ENCODE measurements around the gene ATG101.

The ATG101 gene, protein sequence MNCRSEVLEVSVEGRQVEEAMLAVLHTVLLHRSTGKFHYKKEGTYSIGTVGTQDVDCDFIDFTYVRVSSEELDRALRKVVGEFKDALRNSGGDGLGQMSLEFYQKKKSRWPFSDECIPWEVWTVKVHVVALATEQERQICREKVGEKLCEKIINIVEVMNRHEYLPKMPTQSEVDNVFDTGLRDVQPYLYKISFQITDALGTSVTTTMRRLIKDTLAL

DNA sequence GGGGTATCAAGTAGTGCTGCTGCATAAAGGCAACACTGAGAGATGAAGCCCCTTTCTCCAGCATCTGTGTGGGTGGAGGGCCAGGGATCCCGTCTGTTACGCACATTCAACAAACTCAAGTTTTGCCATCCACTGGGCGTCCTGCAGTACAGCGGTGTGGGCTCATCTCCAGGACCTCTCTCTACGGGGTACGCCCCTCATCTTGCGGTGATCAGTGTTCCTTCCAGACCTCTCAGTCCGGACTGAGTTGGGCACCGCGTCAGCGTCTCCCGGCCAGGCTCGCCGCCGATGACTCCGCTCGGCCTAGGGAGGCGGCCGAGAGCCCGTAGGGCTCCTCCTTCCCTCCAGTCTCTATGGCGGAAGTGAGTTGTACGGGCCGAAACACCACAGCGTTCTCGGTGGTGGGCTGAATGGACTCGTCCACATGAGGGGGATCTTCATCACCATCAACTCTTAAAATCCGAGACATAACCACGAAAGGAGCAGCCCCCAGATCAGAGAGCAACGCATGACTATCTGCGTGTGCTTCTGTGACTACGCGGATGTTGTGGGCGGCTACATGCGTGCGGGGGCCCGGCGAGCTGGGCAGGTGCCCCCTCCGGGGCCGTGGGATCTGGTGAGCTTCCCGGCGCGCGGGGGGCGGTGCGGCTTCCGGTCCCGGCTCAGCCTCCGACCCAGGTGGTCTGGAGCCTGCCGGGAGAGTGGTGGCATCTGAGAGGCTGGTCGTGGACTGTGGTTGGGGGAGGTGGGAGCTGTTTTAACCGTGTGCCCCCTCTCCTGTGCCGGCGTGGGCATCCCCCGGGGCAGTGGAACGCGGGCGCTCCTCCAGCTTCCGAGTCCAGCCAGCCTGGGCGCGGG, at the start of gene ATG101:
TSS of gene ATG101 (plus strand) at position 652 of the 858 bp plus-strand sequence. CDS start 3,673 bp downstream, outside the sequence.
- peak; percentile 98 for DNase-seq

DNA sequence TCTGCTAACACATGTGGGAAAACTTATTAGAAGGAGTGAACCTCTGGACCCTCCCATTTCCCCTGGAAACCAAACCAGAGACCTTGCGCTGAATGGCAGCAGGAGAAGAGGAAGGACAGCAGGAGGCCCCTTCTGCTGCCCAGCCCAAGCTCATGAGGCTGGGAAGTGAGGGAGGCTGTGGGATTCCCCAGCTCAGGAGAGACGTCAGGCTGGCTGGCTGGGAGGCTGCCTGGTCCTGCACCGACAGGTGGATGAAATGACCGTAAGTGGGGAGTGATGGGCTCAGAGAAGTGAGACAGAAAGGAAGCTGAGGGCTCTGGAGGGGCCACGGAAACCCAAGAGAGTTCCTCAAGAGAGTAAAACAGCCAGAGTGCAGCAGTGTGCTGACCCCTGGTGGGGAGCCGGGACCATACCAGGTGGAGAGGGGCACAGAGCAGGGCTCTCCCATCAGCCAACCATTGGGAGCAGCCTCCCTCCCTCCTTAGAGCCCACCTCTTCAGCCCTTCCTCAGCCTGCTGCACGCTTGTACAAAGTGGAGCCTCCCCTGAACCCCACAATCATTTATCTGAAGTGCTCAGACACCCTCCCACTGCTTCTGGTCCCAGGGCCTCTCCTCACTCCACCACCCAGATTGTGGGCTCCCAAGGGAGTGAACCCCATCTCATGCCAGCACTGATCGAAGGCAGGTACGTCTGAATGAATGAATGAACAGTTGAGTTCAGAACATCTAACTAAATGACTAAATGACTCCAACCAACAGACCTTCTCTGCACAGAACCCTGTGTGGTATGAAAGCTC, 49.0 kb upstream of the ATG101 start:
- peak; percentile 93 for DNase-seq

DNA sequence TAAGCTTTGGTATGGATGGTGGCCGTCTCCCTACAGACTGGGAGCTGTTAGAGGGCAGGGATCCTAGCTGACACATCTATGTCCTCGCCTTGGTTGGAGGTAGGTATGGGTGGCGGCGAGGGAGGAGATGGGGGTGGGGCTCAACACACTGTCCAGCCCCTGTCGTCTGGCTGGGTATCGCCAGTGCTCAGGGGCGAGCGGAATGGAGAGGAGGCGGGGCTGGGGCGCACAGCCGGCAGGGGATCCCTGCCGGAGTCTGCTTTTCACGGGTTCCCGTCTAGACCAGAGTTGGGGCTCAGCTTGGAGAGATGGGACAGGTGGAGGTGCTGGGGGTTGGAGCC, 47.0 kb upstream of the ATG101 start:
- DNase-seq = peak; percentile 87

DNA sequence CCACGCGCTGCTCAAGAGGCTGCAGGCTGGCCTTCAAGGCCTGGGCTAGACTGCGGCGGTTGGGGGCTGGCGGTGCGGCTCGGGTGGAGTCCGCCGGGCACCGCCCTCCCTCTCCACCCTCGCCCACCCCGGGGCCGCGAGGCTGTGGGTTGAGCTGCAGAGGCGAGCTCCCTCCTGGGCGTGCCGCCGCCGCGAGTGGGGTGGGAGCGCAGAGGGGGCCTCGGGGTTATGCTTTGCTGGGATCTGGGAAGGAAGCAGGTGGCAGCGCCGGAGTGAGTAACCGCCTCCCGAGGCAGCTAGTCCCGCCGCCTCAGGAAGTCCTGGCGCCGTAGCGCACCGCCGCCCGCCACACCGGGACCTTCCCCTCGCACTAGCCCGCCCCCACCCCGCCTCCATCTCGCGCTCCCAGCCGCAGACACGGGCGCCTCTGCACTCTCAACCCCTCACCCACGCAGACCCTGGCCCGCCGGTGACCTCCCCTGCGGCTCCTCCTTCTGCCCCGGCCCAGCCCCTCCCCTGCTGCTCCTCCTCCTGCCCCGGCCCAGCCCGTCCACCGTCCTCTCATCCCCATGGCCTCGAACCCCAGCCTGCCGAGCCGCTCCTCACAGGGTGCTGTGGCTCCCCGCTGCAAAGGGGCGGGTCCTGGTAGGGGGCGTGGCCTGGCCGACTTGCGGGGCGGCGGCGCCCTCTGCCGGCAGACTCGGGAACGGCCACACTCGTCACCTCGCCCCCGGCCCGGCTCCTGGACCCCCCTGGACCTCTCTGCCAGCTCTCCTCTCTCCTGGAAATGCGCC, 46.4 kb upstream of the ATG101 start:
- DNase-seq = peak; percentile 97

DNA sequence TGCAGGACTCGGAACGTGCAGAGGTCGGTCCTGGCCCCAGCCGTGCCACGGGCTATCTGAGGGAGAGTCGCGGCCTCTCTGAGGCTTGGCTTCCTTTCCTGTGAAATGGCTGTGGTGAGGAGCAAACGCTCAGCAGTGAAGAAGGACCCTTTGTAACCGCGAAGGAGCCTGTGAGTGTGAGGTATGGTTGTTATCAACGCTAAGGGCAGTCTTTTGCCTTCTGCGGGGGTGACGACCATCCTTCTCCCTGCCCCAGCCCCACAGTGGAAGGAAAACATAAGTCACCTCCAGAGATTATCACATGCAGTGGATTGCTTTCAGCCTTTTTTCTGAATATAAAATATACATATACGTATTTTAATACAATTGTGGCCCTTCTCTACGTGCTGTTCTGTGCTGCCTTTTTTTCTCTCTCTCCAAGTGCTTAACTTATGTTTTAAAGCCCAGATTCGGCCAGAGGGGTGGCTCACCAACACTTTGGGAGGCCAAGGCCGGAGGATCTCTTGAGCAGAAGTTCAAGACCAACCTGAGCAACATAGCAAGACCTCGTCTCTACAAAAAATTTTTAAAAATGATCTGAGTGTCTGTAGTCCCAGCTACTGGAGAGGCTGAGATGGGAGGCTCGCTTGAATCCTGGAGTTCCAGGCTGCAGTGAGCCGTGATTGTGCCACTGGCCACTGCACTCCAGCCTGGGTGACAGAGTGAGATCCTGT, 45.6 kb upstream of the ATG101 start:
- no peak for DNase-seq

DNA sequence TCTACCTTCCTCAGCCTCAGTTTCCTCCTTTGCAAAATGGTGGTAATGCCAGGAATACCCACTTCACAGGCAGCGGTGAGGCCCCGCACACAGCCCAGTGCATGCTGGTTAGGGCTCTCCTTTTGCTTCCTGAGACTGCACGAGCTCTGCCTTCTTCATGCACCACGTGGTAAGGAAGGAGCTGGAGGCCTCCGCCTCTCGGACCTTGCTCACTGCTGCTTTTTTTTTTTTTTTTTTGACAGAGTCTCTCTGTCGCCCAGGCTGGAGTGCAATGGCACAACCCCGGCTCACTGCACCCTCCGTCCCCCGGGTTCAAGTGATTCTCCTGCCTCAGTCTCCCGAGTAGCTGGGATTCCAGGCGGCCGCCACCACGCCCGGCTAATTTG, 44.9 kb upstream of the ATG101 start:
- no peak for DNase-seq

DNA sequence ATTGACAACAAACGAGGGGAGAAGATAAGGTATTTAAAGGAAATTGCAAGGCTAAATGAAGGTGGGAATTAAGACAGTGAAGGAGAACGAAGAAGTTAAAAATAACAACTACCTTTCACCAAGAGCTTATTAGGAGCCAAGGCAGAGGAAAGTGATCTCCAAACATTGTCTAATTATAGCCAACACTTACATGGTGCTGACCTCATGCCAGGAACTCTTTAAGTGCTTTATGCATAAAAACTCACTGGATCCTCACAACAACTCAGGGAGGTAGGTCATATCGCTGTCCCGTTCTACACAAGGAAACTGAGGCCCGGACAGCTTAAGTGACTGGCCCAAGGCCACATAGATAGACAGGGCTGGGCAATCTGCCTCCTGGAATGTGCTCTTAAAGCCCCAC, 43.5 kb upstream of the ATG101 start:
- DNase-seq = no peak

DNA sequence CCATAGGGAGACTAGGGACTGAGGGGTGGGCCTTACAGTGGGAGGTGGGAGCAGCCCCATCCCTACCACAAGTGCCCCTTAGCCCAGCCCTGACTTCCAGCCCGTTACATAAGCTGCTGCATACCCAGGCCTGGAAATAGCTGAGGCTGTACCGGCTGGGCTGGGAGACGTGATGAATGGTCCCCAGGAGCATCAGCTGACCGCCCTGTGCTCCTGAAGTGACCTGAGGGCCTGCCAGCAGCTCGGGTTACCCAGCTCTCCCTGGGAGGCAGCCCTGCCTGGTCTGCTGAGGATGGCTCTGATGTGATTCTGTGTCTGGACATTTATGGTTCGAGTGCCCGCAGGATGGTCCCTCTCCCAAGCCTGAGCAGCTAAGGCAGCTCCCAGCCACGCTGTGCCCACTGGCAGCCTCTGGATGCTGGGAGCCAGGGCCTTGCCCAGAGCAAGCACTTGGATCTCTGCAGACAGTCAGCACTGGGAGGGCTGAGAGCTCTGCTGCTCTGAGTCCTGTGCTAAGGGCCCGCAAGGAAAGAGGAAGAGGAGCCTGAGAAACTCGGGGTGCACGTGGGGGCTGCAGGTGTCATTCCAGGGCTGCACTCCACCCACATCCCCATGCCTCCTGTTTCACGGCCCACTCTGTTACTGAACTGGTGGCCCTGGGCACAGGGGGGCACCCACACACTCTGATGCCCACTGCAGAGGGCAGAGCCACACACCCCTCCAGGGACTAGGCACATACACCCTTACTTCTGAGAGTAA, 42.5 kb upstream of the ATG101 start:
- DNase-seq = peak; percentile 86

DNA sequence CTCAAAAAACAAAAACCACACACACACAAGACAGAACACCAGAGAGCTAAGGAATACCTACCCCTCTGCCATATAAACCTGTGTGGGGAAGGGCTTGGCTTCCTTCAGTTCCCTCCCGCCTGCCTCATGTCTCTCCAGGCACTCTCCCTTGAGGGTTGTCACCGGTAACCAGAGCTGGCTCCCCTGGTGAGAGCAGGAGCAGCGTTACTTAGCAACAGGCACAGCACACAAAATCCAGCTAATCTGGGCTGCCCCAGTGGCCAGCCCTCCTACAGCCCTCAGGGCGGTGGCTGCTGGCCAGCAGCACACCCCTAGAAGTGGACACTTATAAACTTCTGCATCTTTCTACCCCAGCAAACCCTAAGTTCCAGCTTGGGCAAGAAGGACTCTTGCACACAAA, 40.1 kb upstream of the ATG101 start:
- DNase-seq = peak; percentile 95

DNA sequence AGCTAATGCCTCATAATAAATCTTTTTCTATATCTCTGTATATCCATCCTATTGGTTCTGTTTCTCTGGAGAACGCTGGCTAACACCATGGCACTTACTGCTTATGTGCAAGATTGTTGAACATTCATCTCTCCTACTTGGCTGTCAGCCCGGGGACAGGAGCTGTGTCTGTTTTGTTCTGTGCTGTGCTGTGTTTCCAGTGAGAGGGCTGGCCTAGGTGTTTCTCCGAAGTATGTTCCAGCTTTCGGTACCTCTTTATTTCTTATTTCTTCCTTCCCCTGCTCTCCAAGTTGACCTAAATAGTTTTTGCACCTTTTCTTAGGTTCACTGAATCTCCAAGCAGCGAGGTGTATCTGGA, 37.4 kb upstream of the ATG101 start:
- no peak for DNase-seq

DNA sequence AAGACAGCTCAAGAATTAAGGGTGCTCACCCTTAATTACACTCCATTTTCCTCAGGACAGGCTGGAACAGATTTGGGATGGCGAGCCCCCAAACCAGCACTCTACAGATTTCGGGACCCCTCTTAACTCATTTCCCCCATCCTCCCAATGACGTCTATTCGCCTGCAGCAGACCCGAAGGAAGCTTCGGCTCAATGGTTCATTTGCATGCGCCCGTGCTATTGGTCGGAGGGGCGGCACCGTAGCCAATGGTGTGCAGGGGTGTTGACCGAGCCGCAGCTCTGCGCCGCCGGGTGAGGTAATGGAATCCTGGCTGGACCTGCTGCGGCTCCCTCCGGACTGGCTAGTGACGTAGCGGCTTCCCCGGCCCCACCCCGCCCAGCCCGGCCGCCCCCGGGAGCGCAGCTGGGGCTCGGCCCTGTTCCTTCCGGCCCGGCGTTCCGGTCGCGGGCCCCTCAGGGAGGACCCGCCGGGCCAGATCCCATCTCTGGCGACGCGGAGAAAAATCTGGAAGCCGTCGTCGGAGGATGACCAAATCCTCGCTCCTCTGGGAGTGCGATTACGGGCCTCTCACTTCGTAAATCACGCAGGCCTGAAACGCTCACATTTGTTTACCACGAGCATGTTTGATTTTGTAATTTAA, 36.9 kb upstream of the ATG101 start:
- DNase-seq = peak; percentile 100

DNA sequence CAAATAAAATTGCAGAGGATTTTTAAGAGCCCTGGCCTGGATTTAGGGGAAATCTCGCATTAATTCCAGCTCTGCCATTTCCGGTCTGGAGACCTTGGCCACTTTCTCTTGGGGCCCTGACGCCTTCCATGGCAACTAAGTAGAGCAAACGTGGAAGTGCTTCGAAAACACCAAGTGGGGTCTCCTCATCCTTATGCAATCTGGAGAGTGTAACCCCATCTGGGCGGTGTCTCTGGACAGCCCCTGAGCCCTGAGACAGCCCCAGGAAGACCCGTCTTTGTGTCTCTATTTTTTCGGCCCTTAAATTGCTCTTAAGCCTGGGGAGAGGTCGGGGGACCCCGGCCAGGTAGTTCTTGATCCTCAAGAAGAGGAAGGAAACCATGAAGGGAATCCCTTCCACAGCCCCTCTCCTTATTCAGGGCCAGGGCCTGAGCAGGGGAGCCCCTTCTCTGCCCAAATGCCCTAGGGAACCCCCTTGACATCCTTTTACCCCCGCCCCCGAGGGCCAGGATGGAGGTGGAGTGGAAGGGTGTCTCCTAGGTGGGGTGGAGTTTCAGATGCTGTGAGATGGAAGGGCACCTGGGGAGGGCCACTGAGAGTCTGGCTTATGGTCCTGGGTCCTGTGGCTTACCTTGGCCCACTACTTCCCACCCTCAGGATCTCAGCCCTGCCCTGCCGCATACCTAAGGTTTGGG, 36.2 kb upstream of the ATG101 start:
- DNase-seq = no peak

DNA sequence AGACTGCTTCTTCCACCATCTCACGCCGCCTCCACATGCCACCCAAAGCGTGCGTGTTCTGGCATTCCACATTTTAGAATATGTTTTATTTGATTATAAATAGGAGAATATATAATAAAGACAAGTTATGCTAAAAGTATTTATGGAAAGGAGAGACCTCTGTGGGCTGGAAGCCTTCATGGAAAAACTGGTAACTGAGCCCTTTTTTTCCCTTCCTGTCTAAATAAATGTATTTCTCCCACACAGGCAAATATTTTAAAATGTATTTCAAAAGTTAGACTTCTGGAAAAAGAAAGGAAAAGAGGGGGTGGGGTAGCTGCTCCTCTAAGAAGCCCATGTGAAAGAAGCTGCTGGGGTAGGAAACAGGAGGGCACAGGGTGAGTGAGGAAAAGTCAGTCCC, 34.6 kb upstream of the ATG101 start:
- DNase-seq = no peak

DNA sequence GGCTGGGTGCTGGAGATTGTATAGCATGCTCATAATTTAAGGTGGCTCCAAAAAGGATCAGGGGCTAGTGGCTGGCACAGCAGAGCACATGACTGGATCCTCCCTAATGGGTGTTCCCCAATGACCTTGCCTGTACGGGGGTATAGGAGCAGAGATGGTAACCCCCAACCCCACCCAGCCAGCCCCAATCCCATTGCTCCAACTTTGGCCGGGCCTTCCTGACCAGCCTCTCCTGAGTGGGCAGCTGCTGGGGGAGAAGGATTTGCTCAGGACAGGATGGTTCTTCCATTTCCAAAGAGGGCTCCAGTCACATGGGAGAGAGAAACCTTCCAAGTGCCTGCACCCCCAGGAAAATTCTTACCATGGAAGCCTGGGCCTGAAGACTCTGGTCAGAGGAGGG, 33.9 kb upstream of the ATG101 start:
- no peak for DNase-seq

DNA sequence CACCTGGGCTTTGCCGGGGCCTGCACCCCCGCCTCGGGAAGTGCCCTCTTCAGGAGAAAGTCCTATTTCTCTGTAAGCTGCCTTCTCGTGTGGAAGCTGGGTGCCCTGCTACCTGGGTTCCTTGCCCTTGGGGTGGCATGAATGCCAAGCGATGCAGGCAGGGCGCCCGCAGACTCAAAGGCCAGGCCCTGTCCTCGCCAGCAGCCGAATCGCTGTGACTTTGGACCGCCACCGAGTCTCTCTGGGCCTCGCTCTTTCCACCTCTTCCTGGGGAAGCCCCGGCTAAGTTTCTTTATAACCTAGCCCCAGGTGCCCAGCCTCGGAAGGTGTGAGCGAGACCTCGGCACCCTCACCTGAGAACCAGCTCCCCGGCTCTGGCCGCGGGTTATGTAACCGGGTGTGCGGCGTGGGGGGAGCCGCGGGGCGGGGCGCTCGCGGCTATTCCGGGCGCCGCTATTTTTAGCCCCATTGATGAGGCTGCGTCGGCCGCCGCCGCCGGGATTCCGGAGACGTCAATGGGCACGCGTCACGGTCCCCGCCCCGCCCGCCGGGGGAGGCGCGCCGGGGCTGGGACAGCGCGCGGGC, 33.1 kb upstream of the ATG101 start:
- peak; percentile 91 for DNase-seq

DNA sequence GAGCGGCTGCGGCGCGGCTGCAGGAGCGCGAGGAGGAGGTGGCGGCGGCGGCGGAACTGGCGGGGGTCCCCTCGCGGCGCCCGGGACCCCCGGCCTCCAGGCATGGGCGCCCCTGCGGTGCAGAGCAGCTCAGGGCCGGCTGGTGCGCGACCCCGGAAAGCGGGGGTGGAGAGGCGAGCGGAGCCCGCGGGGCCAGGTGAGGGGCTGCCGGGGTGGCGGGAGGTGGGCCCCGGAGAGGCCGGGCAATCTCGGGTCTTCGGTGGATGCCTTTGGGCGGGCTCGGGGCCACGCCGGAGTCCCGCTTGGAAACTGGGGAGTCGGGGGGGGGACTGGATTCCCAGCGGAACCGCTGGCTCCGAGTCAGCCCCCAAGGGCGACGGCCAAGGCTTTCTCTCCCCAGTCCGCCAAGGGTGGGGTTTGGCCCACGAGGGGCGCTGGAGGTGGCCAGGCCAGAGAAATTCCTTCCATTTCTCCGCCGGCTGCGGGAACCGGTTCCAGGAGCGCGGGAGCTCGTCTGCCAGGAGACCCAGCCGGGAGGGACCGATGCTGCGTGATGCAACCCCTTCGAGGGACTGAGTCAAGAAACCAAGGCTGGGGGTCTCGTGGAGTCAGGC, 32.4 kb upstream of the ATG101 start:
- peak; percentile 91 for DNase-seq

DNA sequence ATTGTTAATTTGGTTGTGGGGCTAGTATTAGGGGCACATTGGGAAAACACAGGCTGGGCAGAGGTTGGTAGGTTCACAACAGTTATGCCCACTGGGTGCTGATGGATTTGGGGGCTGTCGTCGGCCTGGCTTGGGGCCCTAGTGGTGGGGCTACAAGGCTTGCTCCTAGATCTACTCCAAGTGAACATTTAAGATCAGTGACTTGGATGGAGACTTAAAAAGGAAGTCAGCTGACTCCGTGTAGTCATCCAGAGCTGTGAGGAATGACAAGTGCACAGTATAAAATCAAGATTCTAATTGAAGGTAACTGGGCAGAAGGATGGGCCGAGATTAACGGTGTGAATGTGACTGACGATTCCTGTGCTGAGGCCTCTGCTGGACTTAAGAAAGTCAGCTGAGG, 31.3 kb upstream of the ATG101 start:
- no peak for DNase-seq

DNA sequence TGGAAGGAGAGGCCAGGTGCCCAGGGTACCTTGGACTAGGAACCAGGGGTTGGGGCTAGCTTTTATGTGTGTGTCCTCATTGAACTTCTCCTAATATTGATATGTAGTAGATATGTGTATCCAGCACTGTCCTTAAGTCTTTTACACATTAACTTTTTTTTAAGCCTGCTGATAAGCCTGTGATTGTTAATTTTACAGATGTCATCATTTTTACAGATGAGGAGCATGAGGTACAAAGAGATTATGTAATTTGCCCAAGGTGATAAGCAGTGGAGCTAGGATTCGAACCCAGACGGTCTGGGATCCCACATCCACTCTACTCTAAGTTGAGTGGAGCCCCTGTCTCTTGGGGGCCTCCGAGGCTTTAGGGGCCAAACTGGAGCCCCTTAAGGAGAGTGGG, 28.7 kb upstream of the ATG101 start:
- no peak for DNase-seq

DNA sequence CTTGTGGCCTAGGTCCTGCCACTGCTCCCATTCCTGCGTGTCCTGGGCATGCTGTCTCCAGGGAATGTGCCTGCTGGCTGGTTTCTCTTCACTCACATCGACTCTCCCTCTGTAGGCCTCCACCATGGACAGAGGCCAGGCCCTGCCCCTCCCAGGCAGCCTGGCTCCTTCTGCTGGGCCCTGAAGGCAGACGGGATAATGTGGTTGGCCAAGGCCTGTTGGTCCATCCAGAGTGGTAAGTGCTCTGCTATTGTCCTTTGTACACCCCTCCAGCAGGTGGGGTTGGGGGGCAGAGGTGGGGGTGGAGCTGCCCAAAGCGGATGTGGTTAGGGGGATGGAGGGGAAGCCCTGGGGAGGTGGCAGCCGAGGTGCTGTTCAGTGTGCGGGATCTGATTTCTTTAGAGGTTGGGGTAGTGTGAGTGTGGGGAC, 28.1 kb upstream of the ATG101 start:
- peak; percentile 87 for DNase-seq

Data from islet precursor cell (in vitro differentiated cells).